Measurements from ENCODE around the gene CWC25. TPM values are rescaled to one million over a fixed set of nuclear protein-coding genes. Genes with fewer than 3 reads are reported as not detected.

CWC25 gene
- total and polyA plus RNA-seq, 9 of the 15 experiments (the other 6 are each of a cell fraction or from before 2014, with no cell fraction given): 16.5 to 27.4 (median 23.0) TPM

- 12% methylated on average over 11 of the region's 11 CpGs for WGBS (ENCODE audit: insufficient coverage, low coverage, missing lambda C conversion rate)
- H3K9me3 ChIP-seq (replicated peaks; ENCODE audit: control insufficient read depth, insufficient read depth, low read depth, low read length): no peaks in the 10 kb centered on the region
- POLR2A ChIA-PET: interaction anchor here (0.5 to 5.0 kb wide), 19 partner anchors 10 to 1109 kb away, joined by 3 to 70 read pairs (median 3); partner anchors contain the start of genes PSMD3, RPL19 and RPL23
- TSS peak; percentile 48 for BruUV-seq (replicated peaks)
- H4K20me1 ChIP-seq (replicated peaks; ENCODE audit: control insufficient read depth, insufficient read depth, low read length): peaks cover 40% of the 10 kb centered on the region
- peak overlapping the region; percentile 92 for H3K27ac ChIP-seq (ENCODE audit: extremely low read depth, low read depth, low read length)
- peaks cover 33% of the 10 kb centered on the region; the same call in 2 of the 3 replicates for H3K36me3 ChIP-seq (ENCODE audit: control insufficient read depth, insufficient read depth, low read length)
- peaks cover 60% of the 10 kb centered on the region for H3K79me2 ChIP-seq (ENCODE audit: control insufficient read depth, insufficient read depth, low read length)
- H3K27me3 ChIP-seq (ENCODE audit: control insufficient read depth in 2 of 2, insufficient read depth in 2 of 2, low read length in 2 of 2): no peaks in the 10 kb centered on the region
- CTCF ChIA-PET (ENCODE audit: low intra/inter-chr PET ratio): no interaction called here
- DNase-seq (ENCODE audit: extremely low read depth in 1 of 4, low spot score in 3 of 4): peak; percentile 73 to 97 (median 84)
- intact Hi-C loops (cut with micrococcal nuclease): loop anchor here (5.0 kb wide), 2 partner anchors 56 to 111 kb away; partner anchors contain the start of gene LASP1NB
- H3K4me2 ChIP-seq (ENCODE audit: insufficient read depth, low read length): peak overlapping the region; percentile 98
- H3K4me1 ChIP-seq (replicated peaks in 1 of 2; ENCODE audit: control insufficient read depth in 2 of 2, insufficient read depth in 2 of 2, low read length in 2 of 2): peaks cover 17 to 52% of the 10 kb centered on the region in 2 experiments
- H3K9ac ChIP-seq (ENCODE audit: insufficient read depth in 1 of 2, low read depth in 2 of 2, low read length in 2 of 2): peak overlapping the region; percentile 91 to 94; a peak in 3 of 4 replicates
- peak overlapping the region; percentile 97 for H3K4me3 ChIP-seq
- FAIRE-seq: peak; percentile 99
- in situ Hi-C loops (cut with MboI): no loop called here
- H2AFZ ChIP-seq (ENCODE audit: low read depth, low read length): peak overlapping the region; percentile 63
- H3K9me1 ChIP-seq (ENCODE audit: control insufficient read depth, insufficient read depth, low read length): peaks cover 17% of the 10 kb centered on the region
- ATAC-seq: peak; percentile 60
- TF ChIP-seq SMARCE1 (IDR thresholded peaks at IDR 0.05): peak; percentile 86
- peak; percentile 54 for TF ChIP-seq POLR2B (IDR thresholded peaks at IDR 0.05; ENCODE audit: low read depth, partially characterized antibody)
- TF ChIP-seq ZNF639 (CRISPR knock-in tag; conservative IDR thresholded peaks at IDR 0.05 in 1 of 2, IDR thresholded peaks at IDR 0.05 in 1 of 2): no peak
- TF ChIP-seq ETV6 (IDR thresholded peaks at IDR 0.05; ENCODE audit: borderline replicate concordance in 1 of 2, low read depth in 2 of 2, low read length in 1 of 2): no peak
- no peak for TF ChIP-seq ETV6 (CRISPR knock-in tag; IDR thresholded peaks at IDR 0.05; ENCODE audit: borderline replicate concordance)
- TF ChIP-seq TGIF2 (CRISPR knock-in tag; IDR thresholded peaks at IDR 0.05): no peak
- no peak for TF ChIP-seq ERF (CRISPR knock-in tag; IDR thresholded peaks at IDR 0.05)
- TF ChIP-seq CHD2 (IDR thresholded peaks at IDR 0.05; ENCODE audit: low read depth, low read length): peak; percentile 66
- TF ChIP-seq CBFA2T2 (conservative IDR thresholded peaks at IDR 0.05): 0 out of 2 replicates have a peak, but pooled peaks have one; percentile 14
- no peak for TF ChIP-seq IFI16 (CRISPR knock-in tag; IDR thresholded peaks at IDR 0.05)
- TF ChIP-seq DIDO1 (tag; IDR thresholded peaks at IDR 0.05; ENCODE audit: low read depth): no peak
- TF ChIP-seq ZNF146 (CRISPR knock-in tag; IDR thresholded peaks at IDR 0.05; ENCODE audit: unreplicated experiment): no peak
- TF ChIP-seq THAP12 (CRISPR knock-in tag; IDR thresholded peaks at IDR 0.05): no peak
- peak; percentile 70 for TF ChIP-seq POLR2A (conservative IDR thresholded peaks at IDR 0.05)
- TF ChIP-seq HMBOX1 (IDR thresholded peaks at IDR 0.05): peak; percentile 28; the same call in 1 of the 2 replicates
- no peak for TF ChIP-seq CHCHD3 (CRISPR knock-in tag; IDR thresholded peaks at IDR 0.05)
- peak; percentile 61 for TF ChIP-seq SUPT5H (IDR thresholded peaks at IDR 0.05)
- 0 out of 4 replicates have a peak, but pooled peaks of 1 of the 2 experiments have one; percentile 68 for TF ChIP-seq ARNT (IDR thresholded peaks at IDR 0.05)
- TF ChIP-seq CREM (IDR thresholded peaks at IDR 0.05; ENCODE audit: low read depth): peak; percentile 66
Measured at GRCh38 chr17:38871247-38872015, 46.3 kb upstream of the CWC25 start.

All from K562 (cell line).